HG03442 (cell line): ENCODE results near the gene LTO1.
"Not testable (repeated sequence)": the region's sequence is repeated elsewhere in the genome, so short reads cannot be mapped to it uniquely, and the experiment has no call there.

Experiments
- ATAC-seq: cut with Tn5 transposase; IDR thresholded peaks from one replicate; pipeline ENCODE4 v1.9.1; 2021; ENCODE audit warnings: mild to moderate bottlenecking, moderate library complexity; ENCODE audit not compliant: unreplicated experiment

Gene LTO1

DNA sequence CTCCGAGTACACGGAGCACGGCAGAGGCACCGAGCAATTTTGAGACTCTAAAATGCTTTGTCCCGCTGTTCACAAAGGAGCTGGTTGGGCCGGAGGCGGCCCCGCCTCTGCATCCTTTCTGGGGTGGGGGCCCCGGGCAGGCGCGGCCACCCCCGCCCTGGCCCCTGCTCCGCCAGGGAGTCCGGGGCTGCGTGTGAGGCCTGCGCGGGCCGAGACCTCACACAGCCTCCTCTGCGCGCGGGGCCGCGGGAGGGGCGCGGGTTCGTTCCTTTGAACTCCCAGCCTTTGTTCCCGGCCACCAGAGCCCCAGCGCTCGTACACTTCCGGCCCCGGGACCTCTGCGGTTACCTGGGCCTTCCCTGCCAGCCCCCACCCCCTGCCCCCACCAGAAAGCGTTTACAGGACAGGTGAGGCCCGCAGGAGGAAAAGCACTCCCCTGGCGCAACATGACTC lies 27.1 kb upstream of the LTO1 start:
- ATAC-seq: no peak

DNA sequence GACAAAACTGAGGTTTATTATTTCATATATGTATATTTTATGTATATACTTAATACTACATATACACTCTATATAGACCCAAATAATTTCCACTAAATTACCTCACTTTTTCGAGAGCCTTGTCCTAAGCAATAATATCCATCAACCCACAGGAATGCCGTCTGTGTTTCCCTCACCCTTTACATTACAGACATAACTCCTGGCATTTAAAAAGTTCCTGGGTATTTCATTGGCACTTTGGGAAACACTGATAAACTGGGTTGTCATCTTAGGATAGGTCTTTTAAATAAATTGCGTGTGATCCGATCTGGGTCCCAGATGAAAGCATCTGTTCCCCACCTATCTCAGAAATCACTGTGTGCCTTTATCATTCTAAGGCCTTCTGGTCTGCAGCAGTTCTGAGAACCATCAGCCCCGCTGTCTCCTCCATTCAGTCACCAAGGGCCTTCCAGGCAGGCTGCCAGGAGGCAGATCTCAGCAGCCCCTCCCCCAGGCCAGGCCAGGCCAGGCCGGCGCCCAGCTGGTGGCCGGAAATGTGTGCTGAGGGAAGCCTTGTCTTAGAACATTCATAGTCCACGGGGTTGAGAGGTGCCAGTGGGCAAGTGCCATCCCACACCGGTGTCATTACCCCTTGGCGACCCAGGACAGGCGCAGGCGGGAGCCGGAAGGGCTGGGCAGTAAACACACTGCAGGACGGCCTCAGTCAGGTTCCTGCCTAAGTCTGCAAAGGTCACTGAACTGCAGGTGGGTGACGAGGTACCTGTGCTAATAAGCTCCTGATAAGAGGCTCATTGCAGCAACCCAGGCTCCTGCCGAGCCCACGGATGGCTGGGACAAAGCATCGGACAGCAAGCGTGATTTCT lies 25.4 kb upstream of the LTO1 start:
- no peak for ATAC-seq

DNA sequence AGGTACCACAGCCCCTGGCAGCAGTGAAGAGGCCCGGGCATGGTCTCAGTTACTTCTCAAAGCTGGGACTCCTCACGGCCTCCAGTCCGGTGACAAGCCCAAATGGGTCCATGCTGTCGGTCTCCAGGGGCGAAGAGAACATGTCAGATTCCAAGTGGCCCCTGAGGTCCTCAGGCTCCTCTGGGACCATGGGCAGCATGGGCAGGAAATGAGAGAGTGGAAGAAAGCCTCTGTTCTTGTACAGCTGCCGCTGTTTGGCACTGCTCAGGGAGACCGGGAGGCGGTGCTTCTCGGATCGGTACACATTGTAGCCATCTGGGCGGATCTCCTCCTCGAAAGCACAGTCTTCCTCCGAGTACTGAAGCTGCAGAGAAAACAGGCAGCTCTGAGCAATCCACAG lies 24.1 kb upstream of the LTO1 start:
- ATAC-seq: no peak

DNA sequence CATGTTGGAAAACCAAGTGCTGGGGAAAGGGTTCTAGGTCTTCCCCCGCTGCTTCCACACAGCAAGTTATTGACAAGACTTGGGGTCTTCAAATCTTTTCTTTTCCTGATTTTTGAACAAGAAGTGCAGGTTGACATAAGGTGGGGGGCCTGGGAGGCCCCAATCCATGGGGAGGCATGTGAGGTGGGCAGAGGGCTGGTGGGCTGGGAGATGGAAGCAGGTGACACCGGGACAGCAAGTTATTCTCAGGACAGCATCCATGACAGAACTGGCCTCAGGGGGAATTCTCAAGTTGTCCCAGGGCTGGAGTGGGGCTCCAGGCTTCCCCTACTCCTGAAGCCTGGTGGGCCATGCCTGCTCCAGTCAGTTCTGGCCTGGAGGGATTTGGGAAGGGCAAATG lies 23.2 kb upstream of the LTO1 start:
- ATAC-seq: no peak

DNA sequence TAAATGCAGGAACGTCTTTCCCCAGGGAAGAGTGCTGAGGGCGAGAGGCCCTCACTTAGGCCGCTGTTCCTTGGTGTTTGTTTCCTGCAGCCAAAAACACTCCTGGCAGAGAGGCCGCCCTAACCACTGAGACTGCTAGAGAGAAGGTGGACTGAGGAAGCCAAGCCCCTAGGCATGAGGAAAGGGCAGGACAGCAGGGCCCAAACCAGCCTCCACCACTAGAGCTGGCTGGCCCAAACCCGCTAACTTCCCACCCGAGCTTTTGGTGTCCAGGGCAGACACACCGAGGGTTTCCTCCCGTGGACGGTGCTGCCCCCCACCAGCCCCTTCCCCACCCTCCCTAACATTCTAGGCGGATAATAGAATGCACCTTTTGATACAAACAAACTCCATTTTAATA lies 22.7 kb upstream of the LTO1 start:
- no peak for ATAC-seq

DNA sequence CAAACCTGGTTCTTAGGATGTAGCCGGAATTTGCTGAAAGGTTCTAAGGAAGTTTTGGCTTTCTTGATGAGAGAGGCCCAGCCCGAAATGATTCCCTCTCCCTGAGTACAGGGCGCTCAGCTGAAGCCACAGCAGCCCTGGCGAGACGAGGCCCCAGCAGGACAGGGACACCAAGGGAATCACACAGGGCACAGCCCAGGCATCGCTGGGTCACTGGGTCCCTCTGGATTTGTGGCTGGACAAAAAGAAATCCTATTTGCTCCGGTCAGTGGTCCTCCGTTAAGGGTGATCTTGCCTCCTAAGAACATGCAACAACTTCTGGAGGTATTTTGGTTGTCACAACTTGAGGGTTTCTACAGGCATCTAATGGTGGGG lies 22.3 kb upstream of the LTO1 start:
- ATAC-seq: no peak

DNA sequence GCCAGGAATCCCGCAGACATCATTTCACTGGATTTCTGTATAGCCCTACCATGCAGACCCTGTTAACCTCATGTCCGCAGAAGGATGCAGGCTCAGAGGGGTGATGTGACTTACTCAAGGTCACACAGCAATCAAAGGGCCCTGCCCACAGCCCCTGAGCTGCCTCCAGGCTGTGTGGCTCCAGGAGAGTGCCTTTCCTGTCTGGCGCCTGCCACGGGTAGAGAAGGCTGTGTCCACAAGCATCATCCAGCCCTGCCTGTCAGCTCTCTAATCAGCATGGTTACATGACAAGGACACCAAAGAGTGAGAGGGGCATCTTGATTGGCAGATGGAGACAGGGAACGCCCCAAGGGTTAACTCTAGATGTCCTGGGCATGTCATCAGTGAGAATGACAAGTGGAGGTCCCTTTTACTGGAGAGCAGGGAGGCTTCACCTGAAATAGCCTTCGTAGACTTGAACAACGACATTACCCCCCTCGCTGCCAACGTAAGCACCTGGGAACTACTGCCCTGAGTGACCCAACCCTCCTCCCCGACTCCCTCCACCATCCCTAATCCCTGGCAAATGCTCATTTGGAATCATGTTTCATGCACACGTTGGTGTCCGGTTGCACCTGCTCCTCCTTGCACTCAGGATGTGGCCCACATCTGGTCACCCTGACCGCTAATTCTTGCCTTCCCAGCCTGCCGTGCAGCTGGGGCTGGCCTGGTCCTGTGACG lies 21.8 kb upstream of the LTO1 start:
- no peak for ATAC-seq

DNA sequence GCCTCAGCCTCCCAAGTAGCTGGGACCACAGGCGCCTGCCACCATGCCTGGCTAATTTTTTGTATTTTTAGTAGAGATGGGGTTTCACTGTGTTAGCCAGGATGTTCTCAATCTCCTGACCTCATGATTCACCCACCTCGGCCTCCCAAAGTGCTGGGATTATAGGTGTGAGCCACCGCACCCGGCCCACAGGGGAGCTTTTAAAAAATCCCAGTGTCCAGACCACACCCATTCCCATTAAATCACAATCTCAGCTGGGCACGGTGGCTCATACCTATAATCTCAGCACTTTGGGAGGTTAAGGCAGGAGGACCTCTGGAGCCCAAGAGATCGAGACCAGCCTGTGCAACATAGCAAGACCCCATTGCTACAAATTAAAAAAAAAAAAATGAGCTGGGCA lies 20.8 kb upstream of the LTO1 start:
- ATAC-seq: not testable (repeated sequence)

DNA sequence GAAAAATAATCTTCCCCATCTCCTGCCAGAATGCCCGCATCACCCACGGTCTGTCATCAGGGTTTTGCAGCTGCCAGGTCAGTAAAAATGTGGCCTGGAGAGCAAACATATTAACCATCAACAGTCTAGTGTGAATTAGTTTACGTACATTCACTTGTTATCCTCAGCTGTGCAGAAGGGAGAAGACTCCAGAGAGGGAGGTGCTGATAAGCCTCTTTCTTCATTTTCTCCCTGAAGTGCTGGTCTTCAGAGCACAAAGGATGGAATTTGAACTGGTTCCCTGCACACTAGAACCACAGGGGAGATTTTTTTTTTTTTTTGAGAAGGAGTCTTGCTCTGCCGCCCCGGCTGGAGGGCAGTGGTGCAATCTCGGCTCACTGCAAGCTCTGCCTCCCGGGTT lies 20.4 kb upstream of the LTO1 start:
- ATAC-seq: no peak

DNA sequence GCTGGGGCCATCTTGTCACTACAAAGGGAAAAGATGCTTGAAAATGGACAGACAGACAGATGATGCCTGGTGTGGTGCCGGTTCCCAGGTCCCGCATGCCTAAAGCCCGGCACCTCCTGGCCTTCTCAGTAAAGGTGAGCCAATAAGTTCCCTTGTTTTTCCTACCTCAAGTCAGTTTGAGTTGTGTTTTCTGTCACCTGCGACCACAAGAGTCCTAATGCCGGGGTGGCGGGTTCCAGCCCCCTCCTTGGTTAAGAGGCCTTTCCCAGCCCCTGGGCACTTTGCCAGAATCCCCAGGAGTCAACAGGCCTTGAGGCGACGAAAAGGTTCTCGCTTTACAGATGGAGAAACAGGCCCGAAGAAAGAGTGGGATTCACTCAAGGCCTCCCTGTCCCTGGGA lies 19.6 kb upstream of the LTO1 start:
- ATAC-seq: no peak

DNA sequence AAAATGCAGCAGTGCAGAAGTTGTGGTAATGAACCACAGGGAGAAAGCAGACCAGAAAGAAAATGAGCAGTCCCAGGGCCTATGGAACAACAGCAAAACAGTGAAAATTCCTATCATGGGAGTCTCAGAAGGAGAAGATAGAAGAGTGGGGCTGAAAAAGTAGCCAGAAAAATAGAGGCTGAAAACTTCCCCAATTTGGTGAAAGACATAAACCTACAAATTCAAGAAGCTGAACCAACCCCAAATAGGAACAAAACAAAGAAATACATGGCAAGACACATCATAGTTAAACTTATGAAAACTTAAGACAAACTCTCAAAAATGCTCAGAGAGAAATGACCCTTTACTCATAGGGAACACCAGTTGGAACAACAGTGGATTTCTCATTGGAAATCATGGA lies 17.3 kb upstream of the LTO1 start:
- ATAC-seq: no peak

DNA sequence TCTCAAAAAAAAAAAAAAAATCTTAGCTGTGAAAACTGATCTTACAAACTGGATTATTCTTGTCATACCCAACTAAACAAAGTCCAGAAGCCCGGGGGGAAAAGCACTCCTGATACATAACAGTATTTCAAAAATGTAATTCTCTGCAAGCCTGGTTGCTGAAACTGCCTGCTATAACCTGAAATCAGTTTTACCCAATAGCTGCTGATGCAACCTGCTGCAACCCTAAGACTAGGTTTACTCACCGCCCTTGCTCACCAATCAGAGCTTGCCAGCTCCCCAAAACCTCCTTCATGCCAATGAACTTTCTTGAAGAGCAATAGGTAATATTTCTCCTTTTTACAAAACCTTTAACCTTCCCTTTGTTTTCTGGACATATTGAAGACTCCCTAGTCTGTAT lies 16.3 kb upstream of the LTO1 start:
- ATAC-seq: no peak

DNA sequence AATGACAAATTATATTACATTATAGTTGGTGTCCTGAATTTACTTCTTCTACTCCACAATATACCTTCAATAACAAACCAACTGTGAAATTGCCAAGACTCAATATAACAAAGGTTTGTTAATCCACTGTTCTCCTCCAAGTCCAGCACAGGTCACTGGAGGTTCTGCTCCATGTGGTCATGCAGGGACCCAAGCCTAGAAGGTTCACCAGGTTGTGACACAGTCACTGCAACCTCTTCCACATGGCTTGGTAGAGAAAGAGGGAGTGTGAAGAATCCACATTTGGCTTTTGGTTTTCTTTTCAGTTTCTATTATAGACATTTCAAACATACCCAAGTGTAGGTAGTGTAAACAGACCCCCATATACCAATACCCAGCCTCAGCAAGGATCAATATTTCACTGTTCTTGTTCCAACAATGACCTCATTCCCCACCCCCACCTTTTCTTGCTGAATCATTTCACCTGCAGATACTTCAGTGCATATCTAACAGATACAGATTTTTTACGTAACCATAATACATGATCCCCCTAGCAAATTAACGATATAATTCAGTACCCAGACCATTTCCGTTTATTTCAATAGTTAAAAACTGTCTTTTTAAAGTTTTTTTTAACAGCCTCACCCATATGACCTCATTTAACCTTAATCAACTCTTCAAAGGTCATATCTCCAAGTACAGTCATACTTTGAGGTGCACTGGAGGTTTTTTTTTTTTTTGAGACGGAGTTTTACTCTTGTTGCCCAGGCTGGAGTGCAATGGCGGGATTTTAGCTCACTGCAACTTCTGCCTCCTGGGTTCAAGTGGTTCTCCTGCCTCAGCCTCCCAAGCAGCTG lies 14.5 kb upstream of the LTO1 start:
- no peak for ATAC-seq

DNA sequence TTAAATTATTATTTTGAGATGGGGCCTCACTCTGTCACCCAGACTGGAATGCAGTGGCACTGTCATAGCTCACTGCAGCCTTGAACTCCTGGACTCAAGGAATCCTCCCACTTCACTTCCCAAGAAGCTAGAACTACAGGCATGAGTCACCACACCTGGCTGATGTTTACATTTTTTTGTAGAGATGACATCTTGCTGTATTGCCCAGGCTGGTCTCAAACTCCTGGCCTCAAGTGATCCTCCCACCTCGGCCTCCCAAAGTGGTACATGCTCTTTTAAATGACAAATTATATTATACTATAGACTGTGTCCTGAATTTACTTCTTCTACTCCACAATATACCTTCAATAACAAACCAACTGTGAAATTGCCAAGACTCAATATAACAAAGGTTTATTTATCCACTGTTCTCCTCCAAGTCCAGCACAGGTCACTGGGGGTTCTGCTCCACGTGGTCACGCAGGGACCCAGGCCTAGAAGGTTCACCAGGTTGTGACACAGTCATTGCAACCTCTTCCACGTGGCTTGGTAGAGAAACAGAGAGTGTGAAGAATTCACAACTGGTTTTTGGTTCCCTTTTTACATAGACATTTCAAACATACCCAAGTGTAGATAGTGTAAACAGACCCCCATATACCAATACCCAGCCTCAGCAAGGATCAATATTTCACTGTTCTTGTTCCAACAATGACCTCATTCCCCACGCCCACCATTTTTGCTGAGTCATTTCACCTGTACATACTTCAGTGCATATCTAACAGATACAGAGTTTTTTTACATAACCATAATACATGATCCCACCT lies 13.0 kb upstream of the LTO1 start:
- ATAC-seq: not testable (repeated sequence)

DNA sequence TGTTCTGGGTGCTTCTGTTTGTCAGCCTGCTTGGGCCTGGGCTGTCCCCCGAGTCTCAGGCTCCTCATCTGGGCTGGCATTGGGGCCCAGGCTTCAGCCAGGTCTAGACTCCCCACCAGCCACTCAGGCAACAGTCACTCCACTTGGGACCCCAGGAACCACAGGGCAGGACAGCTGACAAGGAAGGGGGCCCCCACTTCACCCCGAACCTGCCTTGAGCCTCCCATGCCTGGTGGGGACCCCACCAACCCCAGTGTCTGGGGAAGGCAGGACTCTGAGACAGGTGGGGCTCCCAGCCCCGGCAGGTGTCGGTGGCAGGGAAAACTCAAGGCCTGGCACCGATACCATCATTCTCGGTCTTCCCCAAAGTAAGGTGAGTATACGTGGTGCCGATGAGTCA lies 11.7 kb upstream of the LTO1 start:
- ATAC-seq: no peak

DNA sequence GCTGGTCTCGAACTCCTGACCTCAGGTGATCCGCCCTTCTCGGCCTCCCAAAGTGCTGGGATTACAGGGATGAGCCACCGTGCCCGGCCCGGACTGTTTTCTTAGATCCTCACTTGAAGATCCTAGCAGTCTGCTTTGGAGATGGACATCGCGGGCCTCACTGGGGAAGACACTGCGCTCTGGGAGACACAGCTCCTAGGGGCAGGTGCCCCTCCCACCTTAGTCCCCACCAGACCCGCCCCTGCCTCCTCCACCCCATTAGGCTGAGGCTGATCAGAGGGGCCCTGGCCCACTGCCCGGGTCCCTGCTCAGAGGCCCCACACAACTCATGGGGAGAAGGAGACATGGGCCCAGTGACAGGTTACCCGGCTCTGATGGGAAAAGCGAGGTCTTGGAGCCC lies 11.3 kb upstream of the LTO1 start:
- ATAC-seq: no peak

DNA sequence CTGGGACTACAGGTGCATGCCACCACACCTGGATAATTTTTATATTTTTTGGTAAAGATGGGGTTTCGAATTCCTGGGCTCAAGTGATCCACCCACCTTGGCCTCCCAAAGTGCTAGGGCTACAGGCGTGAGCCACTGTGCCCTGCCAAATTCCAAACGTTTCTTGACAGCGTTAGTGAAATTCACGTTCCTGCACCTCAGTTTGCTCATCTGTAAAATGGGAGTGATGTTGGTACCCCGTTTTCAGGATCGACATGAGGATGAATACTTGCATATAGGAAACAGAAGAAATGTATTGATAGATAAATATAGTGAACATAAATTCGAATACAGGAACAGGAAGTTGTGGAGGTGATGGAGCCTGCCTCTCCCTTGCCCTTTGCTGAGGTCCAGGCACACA lies 10.2 kb upstream of the LTO1 start:
- ATAC-seq: no peak

DNA sequence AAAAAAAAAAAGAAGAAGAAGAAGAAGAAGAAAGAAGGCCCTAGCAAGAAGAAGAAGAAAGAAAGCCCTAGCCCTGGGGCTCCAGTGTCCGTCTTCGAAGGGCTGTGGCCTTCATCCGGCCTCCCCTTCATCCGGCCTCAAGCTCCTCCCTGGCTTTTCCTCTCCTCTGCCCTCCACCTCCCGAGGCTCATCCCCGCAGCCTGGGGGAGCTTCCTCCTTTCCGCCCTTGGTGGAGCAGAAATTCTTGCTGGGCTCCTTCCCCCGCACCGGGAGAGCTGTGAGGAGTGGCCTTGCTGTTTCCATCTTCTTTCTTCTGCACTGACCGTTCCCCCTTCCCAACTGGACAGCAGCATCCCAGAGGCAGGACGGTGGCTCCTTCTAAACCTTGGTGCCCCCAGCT lies 9.5 kb upstream of the LTO1 start:
- no peak for ATAC-seq

DNA sequence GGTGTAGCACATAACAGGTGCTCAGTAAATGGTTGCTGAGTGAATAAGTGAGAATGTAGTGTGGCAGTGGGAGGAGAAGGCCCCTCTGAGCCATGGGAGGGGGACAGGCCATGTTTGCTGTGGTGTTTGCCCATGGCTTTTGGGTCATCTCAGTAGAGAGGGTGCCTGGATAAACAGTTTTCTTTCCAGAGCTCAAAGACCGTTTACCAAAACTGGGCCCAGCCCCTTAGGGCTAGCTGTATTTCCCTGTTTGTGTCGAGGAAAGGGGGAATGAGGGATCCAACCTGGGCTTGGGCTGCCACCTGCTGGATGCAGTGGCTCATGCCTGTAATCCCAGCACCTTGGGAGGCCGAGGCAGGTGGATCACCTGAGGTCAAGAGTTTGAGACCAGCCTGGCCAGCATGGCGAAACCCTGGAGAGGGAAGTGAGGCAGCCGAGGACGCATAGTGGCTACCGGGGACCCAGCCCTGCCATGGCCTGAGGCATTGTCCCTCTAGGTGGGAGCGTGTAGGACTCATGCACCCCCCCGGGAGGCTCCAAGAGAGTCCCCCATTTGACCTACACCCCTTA lies 8.7 kb upstream of the LTO1 start:
- no peak for ATAC-seq

DNA sequence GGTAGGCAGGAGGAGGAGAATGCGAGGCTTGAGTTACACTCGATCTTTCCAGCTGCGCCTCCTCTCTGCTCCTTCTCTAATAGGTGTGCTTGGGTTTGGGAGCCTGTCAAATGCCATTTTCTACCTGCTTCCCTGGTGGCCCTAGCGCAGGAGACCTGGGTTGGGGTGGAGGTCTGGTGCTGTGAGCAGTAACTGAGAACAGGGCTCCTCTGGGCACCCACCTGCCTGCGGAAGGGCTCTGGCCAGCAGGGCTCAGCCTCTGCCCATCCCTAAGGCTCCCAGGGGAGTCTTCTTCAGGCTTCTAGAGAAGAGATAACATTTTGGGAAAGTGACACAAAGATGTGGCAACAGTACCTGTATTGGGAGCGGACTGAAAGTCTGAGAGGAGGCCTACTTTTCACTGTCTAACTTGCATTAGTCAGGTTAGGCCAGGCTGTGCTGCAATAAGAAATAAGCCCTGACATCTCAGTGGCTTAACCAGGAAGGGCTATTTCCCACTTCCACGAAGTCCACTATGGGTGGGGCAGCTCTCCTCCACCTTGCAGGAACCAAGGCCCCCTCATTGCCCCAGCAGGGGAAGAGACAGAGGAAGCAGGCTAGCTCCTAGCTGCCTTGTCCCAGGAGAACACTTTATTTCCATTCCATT lies 7.7 kb upstream of the LTO1 start:
- no peak for ATAC-seq
